GM18873 (cell line): ENCODE results near the gene KCNIP1.

Experiments used
- ATAC-seq: cut with Tn5 transposase; IDR thresholded peaks from one replicate; pipeline ENCODE4 v1.9.1; 2021; ENCODE audit warnings: mild to moderate bottlenecking, moderate library complexity, moderate number of reproducible peaks; ENCODE audit not compliant: unreplicated experiment, low FRiP score

Gene KCNIP1

DNA sequence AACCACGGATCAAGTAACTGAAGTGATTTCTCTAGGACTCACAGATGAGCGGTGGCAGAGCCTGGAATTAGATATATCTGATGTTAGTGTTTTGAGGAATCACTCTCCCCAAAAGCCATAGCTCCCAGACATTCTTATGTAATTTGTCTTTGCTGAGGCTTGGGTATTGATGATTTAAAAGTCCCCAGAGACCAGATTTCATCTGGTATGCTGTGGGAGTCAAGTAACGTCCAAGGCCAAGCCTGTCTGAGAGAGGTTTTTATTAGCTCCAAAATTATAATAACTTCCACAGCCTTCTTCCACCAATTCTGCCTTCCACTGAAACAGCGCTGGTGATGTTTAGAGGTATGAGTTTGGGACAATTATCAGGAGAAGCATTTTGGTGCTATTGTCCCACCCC, 21.3 kb upstream of the KCNIP1 start:
- no peak for ATAC-seq

DNA sequence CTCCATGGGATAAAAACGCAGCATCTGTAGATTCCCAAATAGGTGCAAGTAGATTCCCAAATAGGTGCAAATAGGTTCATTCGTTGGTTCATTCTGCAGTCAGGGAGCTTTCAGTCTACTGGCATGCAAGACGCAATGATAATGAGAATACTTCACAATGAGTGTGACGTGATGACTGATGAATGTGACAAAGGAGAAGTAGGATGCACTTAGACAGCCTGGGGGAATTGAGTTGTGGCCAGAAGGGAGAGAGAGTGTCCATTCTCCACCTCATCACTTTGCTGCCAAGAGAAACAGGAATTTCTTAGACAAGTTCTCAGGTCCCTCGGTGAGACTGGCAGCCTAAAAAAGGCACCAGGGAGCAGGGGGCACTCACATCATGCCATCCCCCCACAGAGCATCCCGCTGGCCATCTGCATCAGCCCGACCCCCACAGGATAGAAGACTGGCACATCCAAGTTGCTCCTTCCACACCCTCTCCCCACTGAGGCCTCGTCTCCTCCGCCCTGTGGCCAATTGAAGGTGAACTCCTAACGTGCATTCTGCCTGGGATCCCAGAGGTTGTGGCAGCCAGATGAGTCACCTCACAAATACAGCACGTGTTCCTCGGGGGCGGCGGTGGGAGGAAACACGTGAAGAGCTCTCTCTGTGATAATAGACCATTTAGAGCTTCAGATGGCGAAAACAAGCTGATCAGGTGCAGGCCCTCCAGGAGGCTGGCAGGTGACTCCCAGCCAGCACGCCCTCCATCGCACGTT, 19.9 kb upstream of the KCNIP1 start:
- no peak for ATAC-seq

DNA sequence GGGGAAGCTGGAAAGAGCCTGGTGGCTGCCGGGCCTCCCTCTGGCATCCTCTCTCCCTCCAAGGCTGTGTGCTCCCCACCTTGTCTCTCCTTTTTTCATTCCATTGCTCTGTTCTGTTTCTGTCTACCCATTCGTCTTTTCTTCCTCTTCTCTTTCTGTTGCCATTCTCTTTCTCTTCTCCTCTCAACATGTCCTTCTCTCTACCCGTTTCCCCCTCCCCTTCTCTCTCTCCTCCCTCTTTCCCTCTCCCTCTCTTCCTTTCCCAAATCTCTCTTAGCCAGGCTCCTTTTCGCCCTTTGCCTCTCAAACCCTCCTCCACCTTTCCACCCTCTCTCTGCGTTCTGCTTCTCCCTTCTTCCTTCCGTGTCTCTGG, 19.4 kb upstream of the KCNIP1 start:
- no peak for ATAC-seq

DNA sequence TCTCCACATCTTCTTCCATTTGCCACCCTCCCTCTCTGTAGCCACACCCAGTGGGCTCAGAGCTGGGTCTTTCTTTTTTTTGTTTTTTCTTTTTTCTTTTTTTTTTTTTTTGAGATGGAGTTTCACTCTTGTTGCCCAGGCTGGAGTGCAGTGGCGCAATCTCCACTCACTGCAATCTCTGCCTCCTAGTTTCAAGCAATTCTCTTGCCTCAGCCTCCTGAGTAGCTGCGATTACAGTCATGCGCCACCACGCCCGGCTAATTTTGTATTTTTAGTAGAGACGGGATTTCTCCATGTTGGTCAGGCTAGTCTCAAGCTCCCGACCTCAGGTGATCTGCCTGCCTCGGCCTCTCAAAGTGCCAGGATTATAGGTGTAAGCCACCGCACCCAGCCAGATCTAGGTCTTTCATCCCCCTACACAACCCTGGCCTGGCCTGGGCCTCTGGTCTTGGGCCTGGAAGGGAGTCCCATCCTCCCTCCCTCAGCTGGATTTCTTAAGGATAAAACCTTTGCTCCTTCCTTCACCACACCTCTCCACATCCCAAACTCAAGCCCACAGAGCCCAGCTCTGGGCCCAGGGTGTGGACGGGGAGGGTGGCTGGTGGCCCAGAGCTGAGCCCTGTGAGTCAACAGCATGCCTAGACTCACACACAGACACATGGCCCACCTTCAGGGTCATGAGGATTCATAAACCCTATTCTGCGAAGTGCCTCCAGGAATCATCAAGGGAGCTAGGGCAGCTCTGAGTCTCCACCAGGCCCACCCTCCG, 18.8 kb upstream of the KCNIP1 start:
- no peak for ATAC-seq

DNA sequence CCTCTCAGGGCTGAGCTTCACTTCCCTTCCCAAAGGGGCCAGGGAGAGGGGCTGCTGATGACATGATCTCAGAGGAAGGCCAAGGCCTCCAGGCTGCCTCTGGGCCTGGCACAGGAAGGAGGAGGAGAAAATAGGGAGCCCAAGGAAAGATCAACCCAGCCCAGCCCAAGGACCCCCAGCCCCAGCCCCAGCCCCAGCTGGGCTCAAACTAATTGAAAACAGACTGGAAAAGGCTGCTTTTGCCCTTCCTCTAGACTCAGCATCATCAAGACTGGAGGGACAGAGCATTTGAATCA, 18.3 kb upstream of the KCNIP1 start:
- no peak for ATAC-seq

DNA sequence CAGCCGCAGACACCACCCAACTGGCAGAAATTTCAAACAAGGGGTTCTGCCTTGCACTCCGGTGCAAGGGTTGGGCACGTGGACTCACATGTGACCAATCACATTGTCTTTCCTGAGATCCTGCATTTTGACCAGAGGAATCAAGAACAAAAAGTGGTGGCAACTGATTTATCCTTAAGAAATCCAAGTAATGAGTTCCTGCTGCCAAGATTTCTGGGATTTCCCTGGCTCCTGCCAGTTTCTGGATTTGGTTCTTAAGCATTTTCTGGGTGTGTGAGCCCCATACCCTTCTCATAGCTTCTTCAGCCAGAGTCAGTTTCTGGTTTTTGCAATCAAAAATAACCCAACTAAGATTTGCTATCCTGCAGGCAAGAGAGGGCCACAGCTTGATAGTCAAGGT, 17.4 kb upstream of the KCNIP1 start:
- no peak for ATAC-seq

DNA sequence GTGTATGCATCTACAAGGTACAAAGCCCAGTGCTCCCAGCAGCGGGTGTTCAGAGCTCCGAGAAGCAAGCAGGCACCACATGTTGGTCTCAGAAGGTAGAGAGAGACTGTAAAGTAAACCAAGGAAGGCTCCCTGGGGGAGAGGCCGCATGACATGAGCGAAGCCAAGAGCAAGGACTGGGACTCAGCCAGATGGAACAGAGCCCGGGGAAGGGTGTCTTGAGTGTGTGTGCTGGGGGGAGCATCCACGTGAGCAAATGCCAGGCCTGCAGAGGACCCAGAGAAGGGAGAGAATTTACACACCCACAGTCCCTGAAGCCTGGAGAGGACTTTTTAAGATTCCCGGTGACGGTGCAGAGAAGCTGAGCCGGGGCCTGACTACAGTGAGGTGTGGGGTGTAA, 15.2 kb upstream of the KCNIP1 start:
- ATAC-seq = no peak

DNA sequence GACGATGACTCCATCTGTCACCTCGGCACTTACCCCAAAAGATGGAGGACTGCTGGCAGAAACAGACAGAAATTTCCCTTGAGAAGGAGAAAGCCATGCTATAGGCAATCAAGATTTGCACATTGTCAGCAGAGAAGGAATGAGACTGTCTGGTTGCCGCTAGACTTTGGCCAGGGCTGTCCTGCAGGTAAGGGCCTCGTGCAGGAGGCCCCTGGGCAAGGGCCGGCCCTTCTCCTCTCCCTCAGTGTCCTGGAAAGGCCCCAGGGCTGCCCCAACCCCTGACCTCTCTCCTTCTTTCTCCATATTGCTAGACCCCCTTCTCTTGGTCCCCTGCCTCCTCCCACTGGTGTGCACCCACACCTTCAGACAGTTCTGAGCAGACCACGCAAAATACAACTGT, 14.6 kb upstream of the KCNIP1 start:
- ATAC-seq = no peak

DNA sequence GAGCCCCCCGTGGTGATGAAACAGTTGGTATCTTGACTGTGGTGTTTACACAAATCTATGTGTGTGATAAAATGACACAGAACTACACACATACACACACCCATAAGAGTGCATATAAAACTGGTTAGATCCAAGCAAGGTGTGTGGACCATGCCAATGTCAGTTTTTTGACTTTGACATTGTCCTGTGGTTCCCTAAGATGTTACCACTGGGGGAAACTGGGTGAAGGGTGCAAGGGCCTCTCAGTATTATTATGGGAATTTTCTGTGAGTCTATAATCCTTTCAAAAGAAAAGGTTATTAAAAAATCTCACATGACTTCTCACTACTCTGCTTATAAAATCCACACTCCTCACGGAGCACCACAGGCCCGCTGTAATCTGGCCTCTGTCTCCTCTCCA, 13.4 kb upstream of the KCNIP1 start:
- no peak for ATAC-seq

DNA sequence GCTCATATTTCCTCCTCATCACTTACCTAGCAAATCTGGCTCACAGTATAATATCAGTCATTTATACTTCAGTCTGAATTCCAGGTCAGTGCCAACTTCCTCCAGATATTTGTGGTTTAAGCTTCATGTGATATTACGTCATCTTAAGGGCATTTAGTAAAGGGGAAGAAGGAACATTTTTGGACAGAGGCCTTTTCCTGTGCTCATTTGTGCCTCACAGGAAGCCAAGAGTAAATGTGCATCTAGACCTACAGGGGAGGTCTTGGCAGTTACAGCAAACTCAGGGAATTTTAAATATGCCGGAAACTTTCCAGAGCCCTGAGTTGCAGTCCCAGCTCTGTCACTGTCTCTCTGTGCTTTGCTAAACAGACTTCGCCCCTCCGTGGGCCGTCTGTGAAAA, 12.3 kb upstream of the KCNIP1 start:
- ATAC-seq = no peak

DNA sequence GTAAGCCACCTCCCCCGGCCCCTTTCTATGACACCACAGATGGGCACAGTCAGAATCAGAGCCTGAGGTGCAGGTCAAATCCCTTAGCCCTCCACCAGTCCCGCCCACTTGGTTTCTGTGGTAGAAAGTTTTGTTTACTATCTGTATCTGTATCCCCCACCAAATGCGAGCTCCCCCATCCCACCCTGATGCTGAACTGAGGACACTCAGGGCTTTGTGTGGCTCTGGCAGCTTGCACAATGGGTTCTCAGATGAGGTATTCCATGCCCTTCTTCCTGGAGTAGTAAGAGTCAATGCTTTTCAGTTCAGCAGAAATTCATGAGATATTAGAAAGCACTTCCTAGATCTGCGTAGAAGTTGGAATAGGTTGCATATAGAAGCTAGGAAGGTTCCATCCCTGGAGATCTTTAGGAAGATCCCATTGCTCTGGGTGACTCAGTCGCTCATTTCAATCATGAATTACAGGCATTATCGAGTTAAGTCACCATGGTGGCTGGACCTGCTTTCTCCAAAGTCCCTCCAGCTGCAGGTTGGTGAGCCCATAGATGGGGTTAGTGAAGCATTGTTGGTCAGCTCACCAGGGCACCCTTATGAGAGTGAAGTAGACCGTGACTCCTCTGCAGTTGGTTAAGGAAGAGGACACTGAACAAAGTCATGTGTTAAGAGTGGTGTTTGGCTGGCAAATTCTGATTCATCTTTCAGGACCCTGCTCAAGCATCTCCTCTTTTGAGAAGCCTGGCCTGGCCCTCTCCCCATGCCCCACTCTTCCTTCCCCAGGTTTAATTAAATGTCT, 10.6 kb upstream of the KCNIP1 start:
- no peak for ATAC-seq

DNA sequence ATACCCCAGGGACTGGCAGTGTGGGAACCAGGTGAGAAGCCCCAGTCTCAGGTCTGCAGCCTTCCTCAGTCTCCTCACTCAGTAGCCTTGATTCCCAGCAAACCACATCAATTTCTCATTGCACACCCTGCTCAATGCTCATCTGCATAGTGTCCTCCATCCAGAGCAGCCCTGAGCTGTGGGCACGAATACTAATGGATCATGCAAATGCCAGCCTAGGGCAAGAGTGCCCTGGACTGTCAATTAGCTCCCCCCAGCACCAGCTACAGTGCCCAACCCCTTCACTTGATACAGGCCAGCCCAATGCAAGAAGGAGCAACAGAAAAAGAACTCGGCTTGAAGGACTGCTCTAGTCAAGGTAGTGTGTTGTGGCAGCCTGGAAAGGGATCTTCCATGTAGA, 9.8 kb upstream of the KCNIP1 start:
- no peak for ATAC-seq

DNA sequence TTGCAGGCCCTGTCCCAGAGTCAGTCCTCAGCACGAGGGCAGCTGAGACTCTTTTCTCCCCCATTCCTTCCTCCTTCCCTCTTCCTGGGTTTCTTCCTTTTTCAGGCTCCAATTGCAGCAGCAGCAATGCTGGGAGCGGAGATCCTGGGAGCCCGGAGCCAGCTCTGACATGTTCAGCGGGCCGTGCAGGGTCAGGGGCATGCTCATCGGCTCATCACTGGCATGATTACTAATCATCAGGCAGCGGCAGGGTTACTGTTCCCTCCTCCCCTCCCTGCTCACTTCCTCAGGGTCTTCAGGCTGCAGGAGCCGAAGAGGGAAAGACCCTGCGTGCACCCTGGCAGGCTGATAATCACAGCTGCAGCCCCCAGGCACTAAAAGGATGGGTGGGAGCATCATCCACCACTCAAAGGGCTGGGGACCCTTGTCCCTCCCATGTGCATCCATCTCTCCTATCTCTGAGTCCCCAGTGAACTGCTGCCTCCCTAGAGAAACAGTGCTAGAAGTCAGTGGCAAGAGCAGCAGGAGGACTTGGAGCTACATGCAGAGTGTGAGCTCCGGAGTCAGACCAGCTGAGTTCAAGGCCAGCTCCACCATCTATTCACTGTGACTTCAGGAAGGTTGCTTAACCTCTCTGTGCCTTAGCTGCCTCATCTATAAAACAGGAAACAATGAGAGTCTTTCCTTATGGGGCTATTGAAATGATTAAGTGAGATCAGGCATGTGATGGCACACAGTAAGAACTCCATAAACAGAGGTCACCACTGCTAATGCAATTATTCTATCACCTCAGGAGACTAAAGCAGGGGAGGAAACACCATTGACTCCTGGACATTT, 7.8 kb upstream of the KCNIP1 start:
- no peak for ATAC-seq

DNA sequence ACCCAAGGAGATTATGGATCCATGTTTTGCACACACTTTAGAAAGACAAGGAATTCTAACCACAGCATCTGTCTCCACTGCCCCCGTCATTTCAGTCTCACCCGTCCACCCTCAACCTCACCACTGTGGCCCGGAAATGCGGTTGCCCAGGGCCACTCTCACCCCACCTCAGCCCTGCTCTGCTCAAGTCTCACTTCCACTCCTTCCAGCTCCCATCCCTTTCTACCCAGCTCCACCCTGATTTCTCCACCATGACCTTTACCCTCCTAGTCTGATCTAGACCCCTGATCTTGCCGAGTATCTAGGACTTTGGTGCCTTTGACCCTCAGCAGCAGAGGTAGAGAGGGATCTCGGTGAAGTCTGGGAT, 7.2 kb upstream of the KCNIP1 start:
- no peak for ATAC-seq

DNA sequence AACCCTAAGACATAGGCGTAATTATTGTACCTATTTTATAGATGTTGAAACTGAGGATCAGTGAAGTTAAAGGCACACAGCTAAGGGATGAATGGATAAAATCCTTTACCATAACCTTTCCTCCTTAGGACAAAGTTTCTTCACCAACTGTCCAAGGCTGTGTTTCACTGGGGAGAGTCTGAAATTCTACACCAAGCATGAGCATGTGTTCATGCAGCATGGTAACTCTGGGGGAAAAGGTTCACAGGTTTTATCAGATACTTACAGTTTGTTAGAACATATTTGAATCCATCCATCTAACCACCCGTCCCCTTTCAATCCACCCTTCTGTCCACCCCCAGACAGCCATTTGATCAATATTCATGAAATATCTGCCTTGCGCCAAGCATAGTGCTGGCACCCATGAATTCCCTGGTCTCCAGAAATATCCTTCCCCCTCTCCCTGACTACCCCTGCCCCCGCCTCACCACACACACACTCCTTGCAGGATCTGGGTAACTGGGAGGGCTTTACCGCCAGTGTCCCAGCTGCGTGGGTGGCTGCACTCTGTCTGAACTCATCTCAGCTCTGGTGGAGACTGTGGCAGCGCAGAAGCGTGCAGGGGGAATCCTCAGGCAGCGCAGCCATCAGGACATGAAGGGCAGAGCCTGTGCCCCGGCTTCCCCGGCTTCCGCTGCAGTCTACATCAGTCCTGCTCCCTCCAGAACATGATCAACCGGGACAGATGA, 6.3 kb upstream of the KCNIP1 start:
- ATAC-seq = no peak

DNA sequence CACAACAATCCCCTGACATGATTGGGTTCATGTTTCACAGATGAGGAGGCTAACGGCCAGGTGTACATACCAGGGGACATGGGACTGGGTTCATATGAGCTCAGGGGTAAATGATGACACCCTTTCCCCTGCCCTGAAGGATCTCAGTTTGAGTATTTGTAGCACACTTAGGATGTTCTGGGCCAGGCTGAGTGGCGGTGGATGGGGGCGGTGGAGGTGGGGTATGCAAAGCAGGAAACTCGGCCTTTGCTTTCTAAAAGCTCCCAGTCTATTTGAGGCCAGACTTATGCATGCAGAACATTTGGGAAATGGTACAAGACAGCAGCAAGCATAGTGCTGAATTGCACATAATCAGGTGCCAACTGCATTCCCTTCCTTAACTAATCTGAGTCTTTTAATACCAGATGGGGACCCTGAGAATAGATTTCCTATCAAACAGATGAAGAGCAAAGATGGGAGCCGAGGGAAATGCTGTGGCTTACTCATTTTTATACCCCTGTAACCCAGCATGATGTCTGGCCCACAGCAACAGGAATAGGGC, 4.9 kb upstream of the KCNIP1 start:
- no peak for ATAC-seq

DNA sequence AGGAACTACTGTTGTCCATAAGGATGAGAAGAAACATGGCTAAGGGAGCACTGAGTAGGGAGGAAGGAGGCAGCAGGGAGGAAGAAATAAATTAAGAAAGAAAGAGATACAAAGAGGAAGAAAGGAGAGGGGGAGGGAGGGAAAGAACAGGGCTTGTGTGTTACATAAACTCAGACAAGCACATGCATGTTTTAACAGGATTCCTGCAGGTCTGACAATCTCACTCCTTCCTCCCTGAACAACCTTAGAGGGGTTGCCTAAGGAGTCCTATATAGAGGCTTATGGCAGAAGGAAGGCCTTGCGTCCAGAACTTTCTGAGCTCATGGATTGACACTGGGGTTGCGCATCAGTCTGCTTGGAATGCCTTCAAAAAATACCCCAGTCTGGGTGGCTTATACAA, 4.2 kb upstream of the KCNIP1 start:
- ATAC-seq = no peak

DNA sequence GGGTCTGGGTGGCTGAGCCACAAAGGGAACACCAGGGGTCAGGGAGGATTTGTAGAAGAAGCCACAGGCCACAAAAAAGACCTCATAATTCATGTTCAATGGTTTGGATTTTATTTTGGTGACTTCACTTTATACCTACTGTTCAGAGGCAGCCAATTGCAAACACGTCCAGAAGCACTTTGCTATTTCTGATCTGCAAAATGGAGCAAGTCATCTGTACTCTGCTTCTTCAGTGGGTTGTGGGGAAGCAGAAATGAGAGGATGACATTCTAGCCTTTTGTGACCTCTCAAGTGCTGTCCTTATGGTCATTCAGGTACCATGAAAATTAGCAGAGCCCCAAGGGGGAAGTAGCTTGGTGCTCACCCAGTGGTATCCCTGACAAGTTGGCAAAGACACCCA, 2.5 kb upstream of the KCNIP1 start:
- ATAC-seq = no peak

DNA sequence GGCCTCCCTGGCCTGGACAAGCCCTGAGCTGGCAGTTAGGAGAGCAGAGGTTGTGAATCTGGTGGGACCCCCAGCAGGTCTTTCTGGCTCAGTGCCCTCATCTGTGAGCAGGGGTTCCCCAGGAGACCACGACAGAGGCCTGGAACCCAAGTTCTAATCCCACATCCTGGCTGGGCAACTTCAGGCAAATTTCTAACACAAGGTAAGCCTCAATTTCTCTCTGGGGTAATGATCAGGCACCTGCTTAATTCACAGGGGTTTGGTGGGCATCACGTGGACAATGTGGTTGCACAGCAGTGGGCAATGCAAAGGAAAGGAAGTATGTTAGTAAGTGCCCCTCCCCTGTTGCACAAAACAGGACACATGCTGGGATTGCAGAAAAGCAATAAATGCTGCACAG, 1.9 kb upstream of the KCNIP1 start:
- ATAC-seq = no peak
